H9 (cell line): Measurements from ENCODE around the gene N4BP2L1. TPM values are rescaled to one million over a fixed set of nuclear protein-coding genes. Genes with fewer than 3 reads are reported as not detected.

Experiments
- DNase-seq: peaks from one replicate; pipeline ENCODE4 v3.0.0-alpha.2; 2017
- H2AFZ ChIP-seq: one replicate; pipeline ENCODE4 v1.6.1; 2013; ENCODE audit warnings: mild to moderate bottlenecking, low read length, control low read depth, moderate library complexity
- H2AK5ac ChIP-seq: 2 replicates; pipeline ENCODE4 v1.6.1; 2013; ENCODE audit warnings: low read length, control low read depth, mixed read lengths; ENCODE audit not compliant: insufficient read length
- H2BK120ac ChIP-seq: one replicate; pipeline ENCODE4 v1.6.1; 2013; ENCODE audit warnings: low read depth, mild to moderate bottlenecking, low read length, control low read depth, inconsistent platforms; ENCODE audit not compliant: poor library complexity, severe bottlenecking
- H2BK12ac ChIP-seq: 2 replicates; pipeline ENCODE4 v1.6.1; 2013; ENCODE audit warnings: low read length, control low read depth, mixed read lengths, low read depth; ENCODE audit not compliant: insufficient read length
- H2BK15ac ChIP-seq: 2 replicates; pipeline ENCODE4 v1.6.1; 2013; ENCODE audit warnings: low read depth, low read length, control low read depth
- H2BK20ac ChIP-seq: one replicate; pipeline ENCODE4 v1.6.1; 2013; ENCODE audit warnings: low read depth, mild to moderate bottlenecking, low read length, control low read depth, inconsistent platforms; ENCODE audit not compliant: poor library complexity, severe bottlenecking
- H2BK5ac ChIP-seq: 2 replicates; pipeline ENCODE4 v1.6.1; 2013; ENCODE audit warnings: low read length, control low read depth, mixed read lengths; ENCODE audit not compliant: insufficient read length
- H3K14ac ChIP-seq: 2 replicates; pipeline ENCODE4 v1.6.1; 2013; ENCODE audit warnings: low read length, control low read depth; ENCODE audit not compliant: insufficient read depth
- H3K18ac ChIP-seq: 2 replicates; pipeline ENCODE4 v1.6.1; 2013; ENCODE audit warnings: low read depth, mild to moderate bottlenecking, mixed read lengths, low read length, control low read depth; ENCODE audit not compliant: insufficient read length
- H3K23ac ChIP-seq: 2 replicates; pipeline ENCODE4 v1.6.1; 2013; ENCODE audit warnings: low read length, control low read depth, mixed read lengths, low read depth; ENCODE audit not compliant: insufficient read length
- H3K23me2 ChIP-seq: 2 replicates; pipeline ENCODE4 v1.6.1; 2013; ENCODE audit warnings: low read depth, mild to moderate bottlenecking, mixed read lengths, low read length, control low read depth; ENCODE audit not compliant: insufficient read length, poor library complexity, severe bottlenecking
- H3K27ac ChIP-seq: 2 replicates; pipeline ENCODE4 v1.5.1; 2013; ENCODE audit warnings: low read length, control low read depth, mixed read lengths, low read depth; ENCODE audit not compliant: insufficient read length
- H3K27me3 ChIP-seq: 2 replicates; pipeline ENCODE4 v1.6.1; 2013; ENCODE audit warnings: low read length, control low read depth, inconsistent platforms; ENCODE audit not compliant: insufficient read depth
- H3K4ac ChIP-seq: 2 replicates; pipeline ENCODE4 v1.6.1; 2013; ENCODE audit warnings: low read depth, mild to moderate bottlenecking, control low read depth, inconsistent platforms, low read length, moderate library complexity
- H3K4me1 ChIP-seq: 2 replicates; pipeline ENCODE4 v1.6.1; 2013; ENCODE audit warnings: low read length, control low read depth, inconsistent platforms; ENCODE audit not compliant: insufficient read depth
- H3K4me2 ChIP-seq: 2 replicates; pipeline ENCODE4 v1.6.1; 2013; ENCODE audit warnings: low read length, control low read depth, mixed read lengths; ENCODE audit not compliant: insufficient read length, insufficient read depth
- H3K56ac ChIP-seq: 2 replicates; pipeline ENCODE4 v1.6.1; 2013; ENCODE audit warnings: low read depth, mild to moderate bottlenecking, mixed read lengths, low read length, control low read depth; ENCODE audit not compliant: insufficient read length
- H3K79me1 ChIP-seq: 2 replicates; pipeline ENCODE4 v1.6.1; 2013; ENCODE audit warnings: low read depth, mild to moderate bottlenecking, moderate library complexity, low read length, control low read depth, inconsistent platforms; ENCODE audit not compliant: insufficient read depth, poor library complexity, severe bottlenecking
- H3K79me2 ChIP-seq: 2 replicates; pipeline ENCODE4 v1.6.1; 2013; ENCODE audit warnings: low read length, control low read depth, inconsistent platforms; ENCODE audit not compliant: insufficient read depth
- H3K9ac ChIP-seq: 2 replicates; pipeline ENCODE4 v1.6.1; 2013; ENCODE audit warnings: low read length, control low read depth, mixed read lengths; ENCODE audit not compliant: insufficient read length; ENCODE audit errors: extremely low read depth
- H3K9me3 ChIP-seq: one replicate; pipeline ENCODE4 v1.6.1; 2013; ENCODE audit warnings: low read depth, low read length, inconsistent platforms; ENCODE audit not compliant: control insufficient read depth
- H3T11ph ChIP-seq: one replicate; pipeline ENCODE4 v1.6.1; 2013; ENCODE audit warnings: mild to moderate bottlenecking, low read length, control low read depth, inconsistent platforms
- H4K20me1 ChIP-seq: one replicate; pipeline ENCODE4 v1.6.1; 2013; ENCODE audit not compliant: control insufficient read depth, insufficient read length, insufficient read depth
- H4K5ac ChIP-seq: 2 replicates; pipeline ENCODE4 v1.6.1; 2013; ENCODE audit warnings: low read depth, mild to moderate bottlenecking, mixed read lengths, low read length, control low read depth; ENCODE audit not compliant: insufficient read length
- H4K8ac ChIP-seq: replicated peaks from 2 replicates; pipeline ENCODE4 v1.6.1; 2013; ENCODE audit warnings: low read length, control low read depth, mixed read lengths, low read depth; ENCODE audit not compliant: insufficient read length
- H4K91ac ChIP-seq: 2 replicates; pipeline ENCODE4 v1.6.1; 2013; ENCODE audit warnings: low read depth, mild to moderate bottlenecking, moderate library complexity, mixed read lengths, low read length, control low read depth; ENCODE audit not compliant: insufficient read length
- H3K27ac Mint-ChIP-seq, 3 experiments: 2 replicates in 2 of 3; 3 replicates in 1 of 3; pipeline ENCODE4 v1.8.0; 2020 to 2021; ENCODE audit warnings: mixed read lengths in 3 of 3, mild to moderate bottlenecking in 1 of 3, moderate library complexity in 1 of 3
- H3K27me3 Mint-ChIP-seq: 2 replicates; pipeline ENCODE4 v1.8.0; 2021; ENCODE audit warnings: low read depth, mild to moderate bottlenecking, moderate library complexity, mixed read lengths
- H3K36me3 Mint-ChIP-seq, 3 experiments: 2 replicates in 2 of 3; 3 replicates in 1 of 3; pipeline ENCODE4 v1.8.0; 2020 to 2021; ENCODE audit warnings: low read depth in 3 of 3, mixed read lengths in 3 of 3; ENCODE audit not compliant: insufficient read depth in 1 of 3
- H3K4me1 Mint-ChIP-seq, 2 experiments: 2 replicates each; pipeline ENCODE4 v1.8.0; 2020; ENCODE audit warnings: mixed read lengths in 2 of 2
- H3K4me3 Mint-ChIP-seq, 2 experiments: 2 replicates in 1 of 2; 3 replicates in 1 of 2; pipeline ENCODE4 v1.8.0; 2020 to 2021; ENCODE audit warnings: mild to moderate bottlenecking in 2 of 2, mixed read lengths in 2 of 2, moderate library complexity in 1 of 2
- H3K9me3 Mint-ChIP-seq, 2 experiments: 2 replicates in 1 of 2; 3 replicates in 1 of 2; pipeline ENCODE4 v1.8.0; 2020; ENCODE audit warnings: mild to moderate bottlenecking in 2 of 2, mixed read lengths in 2 of 2, moderate library complexity in 1 of 2
- CTCF ChIP-seq: fragments of 200-600 bp; sonication (generic); conservative IDR thresholded peaks from 3 replicates; pipeline ENCODE4 v1.8.0; 2021; ENCODE audit warnings: antibody characterized with exemption, mild to moderate bottlenecking
- WGBS: extraction: QIAGEN DNeasy Blood & Tissue Kit; methylation state at CpG from one replicate; pipeline ENCODE4 v1.1.7; 2013; ENCODE audit warnings: missing lambda C conversion rate, low lambda C conversion rate, mixed read lengths; ENCODE audit not compliant: insufficient read length; ENCODE audit errors: extremely low coverage; 5-methylcytosine and 5-hydroxymethylcytosine counted together
- total RNA-seq: library from RNA; stranded (reverse); gene quantifications from 2 replicates; pipeline ENCODE4 v1.2.1, GENCODE V29; 2021

Gene N4BP2L1
- total RNA-seq, 1 experiment from 2014 or later, result 1.5 TPM

GRCh38 chr13:32376642-32377415, 51.1 kb downstream of the N4BP2L1 start:
- Histone ChIP-seq H3K18ac (no peak overlapping the region), H3K56ac (no peak overlapping the region), H3K4me2 (no peak overlapping the region), H3K9ac (no peak overlapping the region), H3K9me3 (no peaks in the 10 kb centered on the region), H3T11ph (no peak overlapping the region), H2BK5ac (no peak overlapping the region), H3K27ac (no peak overlapping the region), H3K14ac (no peak overlapping the region), H3K79me2 (no peaks in the 10 kb centered on the region), H3K23ac (no peak overlapping the region), H2BK20ac (no peak overlapping the region), H2AK5ac (no peak overlapping the region), H2BK12ac (no peak overlapping the region), H3K27me3 (no peaks in the 10 kb centered on the region), H4K8ac (no peak overlapping the region), H3K4ac (no peak overlapping the region), H4K91ac (no peak overlapping the region), H2BK120ac (no peak overlapping the region), H2BK15ac (no peak overlapping the region), H4K5ac (no peak overlapping the region), H3K4me1 (no peaks in the 10 kb centered on the region), H4K20me1 (no peaks in the 10 kb centered on the region), H3K79me1 (no peaks in the 10 kb centered on the region), H2AFZ (no peak overlapping the region), H3K23me2 (no peaks in the 10 kb centered on the region)
- peaks cover 24 to 52% (median 44%) of the 10 kb centered on the region in 3 experiments for H3K36me3 Mint-ChIP-seq
- H3K4me1 Mint-ChIP-seq, result no peaks in the 10 kb centered on the region
- no peak overlapping the region for H3K27ac Mint-ChIP-seq
- 100% methylated on average over 1 of the region's 13 CpGs for WGBS
- no peaks in the 10 kb centered on the region for H3K27me3 Mint-ChIP-seq
- no peak for TF ChIP-seq CTCF
- DNase-seq, result no peak
- no peak overlapping the region for H3K4me3 Mint-ChIP-seq
- peaks cover 7 to 15% of the 10 kb centered on the region in 2 experiments; a peak in 4 of 5 replicates for H3K9me3 Mint-ChIP-seq
